ENCODE measurements around the gene PLAAT2.
"Not testable (repeated sequence)": the region's sequence is repeated elsewhere in the genome, so short reads cannot be mapped to it uniquely, and the experiment has no call there.

Gene PLAAT2

DNA sequence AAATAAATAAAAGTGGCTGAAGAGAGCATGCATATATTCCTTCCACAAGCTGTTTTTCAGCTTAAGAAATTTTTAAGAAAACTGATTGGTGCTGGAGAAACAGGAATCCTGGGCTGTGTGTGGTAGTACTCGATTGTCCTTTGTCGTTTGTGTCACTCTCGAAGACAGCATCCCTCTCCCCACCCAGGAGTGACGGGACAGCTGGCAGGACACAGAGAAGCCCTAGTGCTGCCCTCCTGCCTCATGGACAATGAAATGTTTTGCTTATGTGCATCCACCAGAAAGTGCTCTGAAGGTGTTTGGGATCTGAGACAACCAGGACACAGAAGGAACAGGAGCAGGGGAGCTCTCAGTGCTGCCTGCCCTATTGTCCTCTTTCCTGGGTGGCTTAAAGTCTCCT is 13.8 kb downstream of the PLAAT2 start:
- no peak for DNase-seq (ENCODE audit: low read depth in 2 of 2)

DNA sequence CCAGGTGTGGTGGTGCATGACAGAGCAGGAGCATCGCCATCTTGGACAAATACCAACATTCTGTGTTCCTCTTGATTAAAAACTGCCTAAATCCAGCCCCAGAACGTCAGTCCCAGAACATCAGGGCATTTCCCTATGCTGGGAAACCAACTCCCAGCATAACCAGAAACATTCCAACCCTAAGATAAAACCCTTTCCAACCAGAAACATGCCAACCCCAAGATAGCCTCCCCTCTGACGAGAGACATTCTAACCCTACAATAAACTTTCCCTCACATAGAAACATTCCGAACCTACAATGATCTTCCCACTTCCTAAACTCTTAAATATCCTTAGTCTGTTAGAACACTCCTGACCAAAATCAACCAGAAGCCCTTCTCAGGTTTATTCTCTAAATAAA is 15.0 kb downstream of the PLAAT2 start:
- DNase-seq (ENCODE audit: low read depth in 2 of 2), result no peak

DNA sequence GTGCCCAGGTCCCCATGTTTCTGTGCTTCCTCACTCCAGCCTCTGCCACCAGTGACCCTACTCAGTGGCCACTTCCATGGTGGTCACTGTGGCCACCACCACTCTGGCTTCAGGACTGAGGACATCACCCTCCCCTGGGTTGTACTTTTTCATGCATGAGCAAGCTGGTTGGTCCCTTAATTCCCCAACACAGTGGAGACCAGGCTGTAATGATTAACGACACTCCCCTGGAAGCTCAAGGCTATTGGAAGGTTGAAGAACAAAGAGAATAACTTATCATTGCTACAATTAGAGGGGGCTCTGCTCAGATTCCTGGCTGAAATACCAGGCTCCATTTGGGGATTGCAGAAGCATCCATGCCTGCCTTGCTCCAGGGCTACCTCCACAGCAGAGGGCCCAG is 16.1 kb downstream of the PLAAT2 start:
- no peak for DNase-seq (ENCODE audit: low read depth in 2 of 2)

DNA sequence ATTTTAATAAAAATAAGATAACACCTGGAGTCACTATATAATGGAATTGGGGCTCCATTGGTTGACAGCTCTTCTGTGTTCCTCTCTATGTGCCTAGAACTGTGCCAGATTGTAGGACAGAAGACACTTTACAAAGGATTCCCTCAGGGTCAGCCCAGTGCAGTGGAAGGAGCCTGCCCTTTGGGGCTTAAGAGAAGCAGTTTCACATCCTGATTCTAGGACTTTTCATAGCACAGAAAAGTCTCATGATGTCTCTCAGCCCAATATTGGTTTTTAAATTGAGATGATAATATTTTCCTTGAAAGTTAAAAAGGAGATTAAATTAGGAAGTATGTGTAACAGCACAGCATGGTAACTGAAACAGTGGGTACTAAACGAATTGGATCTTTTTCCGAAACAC is 19.5 kb downstream of the PLAAT2 start:
- no peak for DNase-seq (ENCODE audit: low read depth in 2 of 2)

DNA sequence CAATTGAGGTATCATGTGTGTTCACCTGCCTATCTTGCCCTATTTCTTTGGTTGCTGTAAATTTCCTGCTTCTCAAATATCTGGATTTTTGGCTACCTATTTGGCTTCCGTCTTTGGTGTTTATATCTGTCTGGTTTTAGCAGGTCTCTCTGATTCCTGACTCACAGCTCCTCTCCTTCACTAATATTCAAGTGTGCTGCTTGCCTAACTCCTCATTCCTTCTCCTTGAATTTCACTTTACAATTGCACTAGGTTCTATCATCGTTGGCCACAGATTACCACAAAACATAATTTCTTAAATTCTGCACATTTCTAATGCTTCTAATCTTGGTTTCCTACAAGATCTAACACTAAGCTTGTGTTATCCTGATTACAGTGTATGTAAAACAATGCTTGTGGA is 20.7 kb downstream of the PLAAT2 start:
- not testable (repeated sequence) for DNase-seq (ENCODE audit: low read depth in 2 of 2)

DNA sequence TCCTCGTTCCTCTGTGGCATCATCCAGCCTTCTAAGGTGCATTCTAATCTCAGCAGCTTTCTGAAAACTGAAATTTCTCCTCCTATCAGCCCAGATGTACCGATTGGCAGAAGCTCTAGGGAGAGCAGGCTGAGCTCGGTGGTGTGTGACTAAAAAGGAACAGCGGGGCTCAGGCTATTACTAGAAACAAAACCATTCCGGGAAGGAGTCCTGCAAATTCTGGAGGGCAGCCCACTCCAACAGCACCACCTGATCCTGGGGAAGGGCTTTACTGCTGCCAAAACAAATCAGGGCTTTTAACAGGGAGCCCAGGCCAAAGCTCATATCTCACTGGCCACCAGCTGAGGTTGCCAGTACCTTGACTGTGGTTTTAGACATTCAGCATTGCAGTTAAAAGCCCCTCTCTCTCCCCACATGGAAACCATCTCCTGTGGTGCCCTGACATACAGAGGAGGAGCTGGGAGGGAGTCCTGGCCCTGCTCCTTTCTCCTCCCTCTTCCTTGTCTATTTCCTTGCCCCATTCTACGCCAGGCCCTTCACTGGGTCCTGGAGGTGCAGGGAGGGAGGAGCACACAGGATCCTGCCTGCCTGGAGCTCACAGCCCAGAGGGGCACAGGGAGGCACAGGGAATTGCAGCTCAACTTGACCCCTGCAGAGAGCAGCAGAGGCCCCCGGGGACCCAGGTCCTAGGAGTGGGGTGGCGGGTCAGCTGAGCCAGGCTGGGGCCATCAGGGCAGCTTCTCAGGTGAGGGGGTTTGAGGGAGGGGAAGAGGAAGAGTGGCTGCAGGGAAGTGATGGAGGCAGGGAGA is 25.7 kb downstream of the PLAAT2 start:
- no peak for DNase-seq (ENCODE audit: low read depth in 2 of 2)

DNA sequence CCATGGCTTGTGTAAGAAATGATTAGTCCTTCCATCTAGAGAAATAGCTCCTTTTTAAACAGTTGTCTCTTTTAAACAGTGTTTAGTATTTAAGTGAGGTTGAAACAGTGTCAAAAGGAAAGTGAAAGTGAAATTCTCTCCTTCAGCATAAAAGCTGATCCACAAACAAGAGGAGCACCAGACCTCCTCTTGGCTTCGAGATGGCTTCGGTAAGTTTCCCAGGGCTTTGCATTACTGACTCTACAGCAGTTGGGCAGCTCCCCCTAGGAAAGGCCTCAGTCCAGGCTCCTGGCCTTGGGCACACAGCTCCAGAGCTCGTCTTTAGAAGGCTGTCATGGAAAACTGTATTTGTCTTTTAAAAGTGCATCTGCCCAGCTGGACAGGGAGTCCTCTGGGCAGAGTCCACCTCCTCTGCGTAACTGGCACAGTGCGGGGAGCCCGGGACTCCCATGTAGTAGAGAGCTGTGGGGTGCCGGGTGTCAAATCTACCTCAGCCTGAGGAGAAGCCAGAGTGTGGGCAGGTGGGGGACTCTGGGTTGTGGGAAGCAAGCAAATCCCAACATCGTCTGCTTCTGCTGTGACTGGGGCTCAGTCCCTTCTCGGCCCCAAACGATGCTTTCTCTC is 26.4 kb downstream of the PLAAT2 start, which contains the start of gene PLAAT4:
Gene PLAAT4, plus strand, starts transcription at position 140 of the 624 bp plus-strand sequence. Its CDS starts 61 bp downstream, at position 201.
- DNase-seq (ENCODE audit: low read depth in 2 of 2), result no peak

DNA sequence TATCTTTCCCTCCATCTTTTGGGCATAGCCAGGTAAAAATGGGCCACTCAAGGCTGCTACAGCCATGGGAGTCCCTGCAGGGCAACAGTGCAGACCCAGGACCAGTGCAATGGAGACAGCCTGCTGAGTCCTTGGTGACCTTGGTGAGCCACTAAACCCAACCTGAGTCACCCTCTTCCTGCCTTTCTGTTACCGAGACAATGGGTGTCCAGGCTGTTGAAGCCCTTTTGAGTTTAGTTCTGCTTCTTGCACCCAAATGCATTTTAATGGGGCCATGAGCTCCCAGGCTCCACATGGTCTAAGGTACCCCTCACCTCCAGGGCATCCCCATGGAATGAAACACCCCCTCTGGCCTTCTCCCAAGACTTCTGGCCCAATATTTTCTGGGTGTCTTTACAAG is 27.4 kb downstream of the PLAAT2 start:
- DNase-seq (ENCODE audit: low read depth in 2 of 2), result no peak

DNA sequence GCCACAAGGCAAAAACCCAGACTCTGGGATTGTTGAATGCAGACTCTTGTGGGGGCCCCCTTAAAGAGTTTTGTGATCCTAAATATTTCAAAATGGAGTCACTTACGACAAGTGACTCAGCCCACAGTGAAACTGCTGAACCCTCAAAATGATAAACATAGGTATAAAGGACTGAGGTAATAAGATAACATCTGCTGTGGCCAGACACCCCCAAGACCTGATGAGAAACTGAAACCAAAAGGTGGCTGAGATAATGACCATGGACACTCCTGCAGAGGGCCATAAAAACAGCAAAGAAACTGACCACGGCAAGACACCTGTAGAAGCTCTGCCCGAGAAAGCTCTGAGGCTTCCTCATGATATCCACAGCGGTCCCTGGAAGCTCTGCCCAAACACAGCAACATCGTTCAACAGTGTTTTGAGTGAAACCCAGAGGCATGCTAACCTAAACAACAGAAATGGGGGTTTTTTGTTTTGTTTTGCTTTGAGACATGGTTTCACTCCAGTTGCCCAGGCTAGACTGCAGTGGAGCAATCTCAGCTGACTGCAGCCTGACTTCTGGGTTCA is 28.2 kb downstream of the PLAAT2 start:
- no peak for DNase-seq (ENCODE audit: low read depth in 2 of 2)

DNA sequence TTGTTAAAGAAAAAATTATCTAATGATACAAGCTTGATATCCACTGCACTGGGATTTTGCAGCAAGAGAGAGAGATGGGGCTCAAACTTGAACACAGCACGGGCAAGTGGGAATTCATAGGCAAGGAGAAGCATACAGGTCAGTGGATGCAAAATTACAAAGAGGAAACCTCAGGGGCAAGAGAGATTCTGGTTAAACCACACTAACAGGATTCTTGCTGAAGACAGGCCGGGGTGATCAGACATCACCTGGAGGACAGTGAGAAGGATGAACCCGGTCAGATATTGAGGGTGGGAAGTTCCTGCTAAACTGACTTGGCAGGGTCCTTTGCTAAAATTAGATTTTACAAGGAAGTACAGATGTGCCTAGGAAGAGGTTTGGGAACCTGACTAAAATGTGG is 29.1 kb downstream of the PLAAT2 start:
- DNase-seq (ENCODE audit: low read depth in 2 of 2), result no peak

DNA sequence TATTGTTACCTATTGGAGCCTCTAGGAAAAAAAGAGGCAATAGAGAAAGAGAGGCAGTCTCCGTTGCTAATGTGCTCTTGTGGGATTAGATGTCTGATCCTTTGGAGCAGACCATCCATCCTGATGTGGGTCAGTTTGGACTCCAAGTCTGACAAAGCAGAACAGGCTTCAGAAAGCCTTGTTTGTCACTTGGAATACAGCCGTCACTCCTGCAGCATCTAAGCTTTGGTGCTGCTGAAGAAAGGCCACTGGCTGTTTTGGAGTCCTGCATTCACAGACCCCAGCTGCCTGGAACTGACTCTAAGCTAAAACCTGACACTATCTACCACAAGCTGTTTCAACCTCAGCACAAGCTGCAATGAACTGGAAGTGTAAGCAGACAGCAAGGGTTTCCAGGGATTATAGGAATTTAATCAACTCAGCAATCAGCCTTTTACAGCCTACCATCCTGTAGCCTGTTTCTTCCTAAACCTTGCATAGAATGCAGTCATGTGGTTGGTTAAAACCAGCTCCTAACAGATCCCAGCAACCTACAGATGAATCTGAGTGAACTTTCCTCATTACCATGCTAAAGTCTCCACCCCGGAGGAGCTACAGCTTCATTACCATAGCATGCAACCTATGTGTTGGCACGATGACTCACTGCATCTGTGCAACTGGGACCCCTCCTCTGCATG is 30.2 kb downstream of the PLAAT2 start:
- DNase-seq (ENCODE audit: low read depth in 2 of 2), result no peak

DNA sequence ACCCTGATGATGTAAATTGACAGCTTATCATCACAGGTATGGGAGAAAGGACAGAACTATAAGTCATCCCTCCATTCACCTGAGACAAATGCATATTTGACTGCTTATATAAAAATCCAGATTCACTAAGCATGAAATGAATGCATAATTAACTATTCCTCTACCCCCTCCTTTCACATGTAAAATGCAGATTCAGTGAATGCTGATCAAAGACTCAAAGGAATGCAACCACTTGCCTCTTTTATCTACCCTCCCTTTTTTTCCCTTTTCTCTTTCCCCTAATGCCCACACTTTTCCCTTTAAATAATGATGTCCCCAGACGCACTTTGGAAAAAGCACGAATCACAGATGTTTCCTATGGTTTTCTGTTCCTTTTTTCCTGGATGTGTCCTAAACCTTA is 31.1 kb downstream of the PLAAT2 start:
- DNase-seq (ENCODE audit: low read depth in 2 of 2), result no peak

DNA sequence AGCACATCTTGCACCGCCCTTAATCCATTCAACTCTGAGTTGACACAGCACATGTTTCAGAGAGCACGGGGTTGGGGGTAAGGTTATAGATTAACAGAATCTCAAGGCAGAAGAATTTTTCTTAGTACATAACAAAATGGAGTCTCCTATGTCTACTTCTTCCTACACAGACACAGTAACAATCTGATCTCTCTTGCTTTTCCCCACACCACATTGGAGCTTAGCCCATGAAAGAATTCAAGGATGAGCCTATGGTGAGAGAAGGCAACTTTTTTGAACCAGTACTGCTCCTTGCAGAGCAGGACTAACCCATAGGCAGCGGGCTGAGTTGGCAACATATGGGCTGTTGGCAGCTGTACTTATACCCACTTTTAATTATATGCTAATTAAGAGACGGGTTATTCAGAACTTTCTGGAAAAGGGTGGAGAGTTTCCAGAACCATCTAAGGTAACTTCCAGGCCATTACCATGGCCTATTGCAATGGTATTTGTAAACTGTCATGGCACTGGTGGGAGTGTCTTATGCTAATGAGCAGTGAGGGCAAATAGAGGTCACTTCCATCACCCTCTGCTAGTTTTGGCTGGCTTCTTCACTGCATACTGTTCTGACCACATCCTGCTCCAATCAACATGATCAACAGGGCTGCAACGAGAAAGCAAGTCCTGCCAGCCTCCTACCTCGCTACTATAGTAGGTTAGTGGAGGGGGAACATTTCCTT is 31.9 kb downstream of the PLAAT2 start:
- peak in 1 of 2 donors; percentile 29 for DNase-seq (ENCODE audit: low read depth in 2 of 2)

DNA sequence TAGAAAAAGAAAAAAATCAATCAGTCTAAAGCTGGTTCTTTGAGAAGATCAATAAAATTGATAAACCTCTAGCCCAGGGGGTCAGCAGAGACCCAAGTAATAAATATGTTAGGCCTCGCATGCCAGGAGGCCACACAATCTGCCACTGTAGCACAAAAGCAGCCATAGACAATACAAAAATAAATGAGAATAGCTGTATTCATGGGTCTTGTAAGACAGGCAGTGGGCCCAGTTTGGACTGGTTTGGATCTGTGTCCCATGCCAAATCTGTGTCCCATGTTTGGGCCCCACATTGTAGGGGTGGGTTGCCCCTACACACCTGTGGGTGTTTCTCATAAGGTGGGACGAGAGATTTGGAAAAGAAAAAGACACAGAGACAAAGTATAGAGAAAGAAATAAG is 33.2 kb downstream of the PLAAT2 start:
- no peak for DNase-seq (ENCODE audit: low read depth in 2 of 2)

DNA sequence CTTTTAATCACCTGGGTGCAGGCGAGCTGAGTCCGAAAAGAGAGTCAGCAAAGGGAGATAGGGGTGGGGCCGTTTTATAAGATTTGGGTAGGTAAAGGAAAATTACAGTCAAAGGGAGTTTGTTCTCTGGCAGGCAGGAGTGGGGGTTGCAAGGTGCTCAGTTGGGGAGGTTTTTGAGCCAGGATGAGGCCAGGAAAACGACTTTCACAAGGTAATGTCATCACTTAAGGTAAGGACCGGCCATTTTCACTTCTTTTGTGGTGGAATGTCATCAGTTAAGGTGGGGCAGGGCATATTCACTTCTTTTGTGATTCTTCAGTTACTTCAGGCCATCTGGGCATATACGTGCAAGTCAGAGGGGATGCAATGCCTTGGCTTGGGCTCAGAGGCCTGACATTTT is 33.8 kb downstream of the PLAAT2 start:
- DNase-seq (ENCODE audit: low read depth in 2 of 2), result not testable (repeated sequence)

DNA sequence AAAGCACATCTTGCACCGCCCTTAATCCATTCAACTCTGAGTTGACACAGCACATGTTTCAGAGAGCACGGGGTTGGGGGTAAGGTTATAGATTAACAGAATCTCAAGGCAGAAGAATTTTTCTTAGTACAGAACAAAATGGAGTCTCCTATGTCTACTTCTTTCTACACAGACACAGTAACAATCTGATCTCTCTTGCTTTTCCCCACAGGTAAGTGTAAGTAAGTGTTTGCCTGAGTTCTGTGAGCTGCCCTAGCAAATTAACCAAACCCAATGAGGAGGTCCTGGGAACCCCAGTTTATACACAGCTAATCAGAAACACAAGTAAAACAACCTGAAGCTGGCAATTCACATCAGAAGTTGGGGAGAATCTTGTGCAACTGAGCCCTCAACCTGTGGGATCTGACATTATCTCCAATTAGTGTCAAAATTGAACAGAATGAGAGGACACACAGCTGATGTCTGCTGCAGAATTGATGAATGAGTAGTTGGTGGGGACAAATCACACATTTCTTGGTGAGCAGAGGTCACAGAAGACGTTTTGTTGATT is 34.4 kb downstream of the PLAAT2 start:
- DNase-seq (ENCODE audit: low read depth in 2 of 2), result not testable (repeated sequence)

DNA sequence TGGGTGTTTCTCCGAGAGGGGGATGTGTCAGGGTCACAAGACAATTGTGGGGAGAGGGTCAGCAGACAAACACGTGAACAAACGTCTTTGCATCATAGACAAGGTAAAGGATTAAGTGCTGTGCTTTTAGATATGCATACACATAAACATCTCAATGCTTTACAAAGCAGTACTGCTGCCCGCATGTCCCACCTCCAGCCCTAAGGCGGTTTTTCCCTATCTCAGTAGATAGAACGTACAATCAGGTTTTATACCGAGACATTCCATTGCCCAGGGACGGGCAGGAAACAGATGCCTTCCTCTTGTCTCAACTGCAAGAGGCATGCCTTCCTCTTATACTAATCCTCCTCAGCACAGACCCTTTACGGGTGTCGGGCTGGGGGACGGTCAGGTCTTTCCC is 35.0 kb downstream of the PLAAT2 start:
- not testable (repeated sequence) for DNase-seq (ENCODE audit: low read depth in 2 of 2)

DNA sequence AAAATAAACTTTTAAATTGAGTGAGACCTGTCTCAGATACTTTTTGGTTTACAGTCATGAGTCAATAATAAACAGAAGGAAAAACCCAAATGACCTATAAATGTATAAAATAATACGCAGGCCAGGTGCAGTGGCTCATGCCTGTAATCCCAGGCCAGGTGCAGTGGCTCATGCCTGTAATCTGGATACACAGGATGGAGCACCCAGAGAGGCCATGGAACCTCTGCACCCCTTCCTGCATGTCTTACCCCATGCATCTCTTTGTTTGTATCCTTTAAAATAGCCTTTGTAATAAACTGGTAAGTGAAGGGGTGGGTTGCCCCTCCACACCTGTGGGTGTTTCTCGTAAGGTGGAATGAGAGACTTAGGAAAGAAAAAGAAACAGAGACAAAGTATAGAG is 35.5 kb downstream of the PLAAT2 start:
- no peak for DNase-seq (ENCODE audit: low read depth in 2 of 2)

DNA sequence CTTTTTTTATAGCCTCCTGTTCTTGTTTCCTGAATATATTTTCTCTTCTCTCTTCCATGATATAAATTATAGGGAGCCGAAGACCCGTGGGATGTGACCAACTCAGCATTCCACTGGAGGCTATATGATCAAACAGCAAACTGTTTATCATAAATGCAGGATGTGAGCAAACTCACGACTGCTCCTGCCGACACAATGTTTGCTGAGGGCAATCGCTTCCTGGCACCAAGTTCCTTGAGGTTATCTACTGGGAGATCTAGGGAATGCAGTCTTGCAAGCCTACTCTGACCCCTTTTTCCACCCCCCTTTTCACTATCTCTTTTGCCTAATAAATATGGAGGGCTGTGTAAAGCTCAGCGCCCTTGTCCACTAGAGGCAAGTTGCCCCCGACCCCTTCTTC is 40.0 kb downstream of the PLAAT2 start:
- no peak for DNase-seq (ENCODE audit: low read depth in 2 of 2)

DNA sequence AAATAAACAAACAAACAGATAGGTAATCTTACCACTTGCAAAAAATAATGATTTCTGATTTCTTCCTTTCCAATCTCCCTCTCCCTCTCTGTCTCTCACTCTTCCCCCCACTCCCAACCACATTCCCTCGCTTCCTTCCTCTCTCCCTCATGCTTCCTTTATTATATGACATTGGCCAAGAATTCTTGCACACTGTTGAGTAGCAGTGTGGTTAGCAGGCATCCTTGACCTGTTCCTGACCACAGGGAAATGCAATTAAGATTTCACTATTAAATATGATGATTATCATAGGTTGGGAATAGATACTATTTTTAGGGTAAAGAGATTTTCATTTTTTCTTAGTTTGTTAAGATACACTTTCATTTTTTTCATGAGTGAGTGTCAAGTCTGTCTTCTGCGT is 41.3 kb downstream of the PLAAT2 start:
- no peak for DNase-seq (ENCODE audit: low read depth in 2 of 2)

DNA sequence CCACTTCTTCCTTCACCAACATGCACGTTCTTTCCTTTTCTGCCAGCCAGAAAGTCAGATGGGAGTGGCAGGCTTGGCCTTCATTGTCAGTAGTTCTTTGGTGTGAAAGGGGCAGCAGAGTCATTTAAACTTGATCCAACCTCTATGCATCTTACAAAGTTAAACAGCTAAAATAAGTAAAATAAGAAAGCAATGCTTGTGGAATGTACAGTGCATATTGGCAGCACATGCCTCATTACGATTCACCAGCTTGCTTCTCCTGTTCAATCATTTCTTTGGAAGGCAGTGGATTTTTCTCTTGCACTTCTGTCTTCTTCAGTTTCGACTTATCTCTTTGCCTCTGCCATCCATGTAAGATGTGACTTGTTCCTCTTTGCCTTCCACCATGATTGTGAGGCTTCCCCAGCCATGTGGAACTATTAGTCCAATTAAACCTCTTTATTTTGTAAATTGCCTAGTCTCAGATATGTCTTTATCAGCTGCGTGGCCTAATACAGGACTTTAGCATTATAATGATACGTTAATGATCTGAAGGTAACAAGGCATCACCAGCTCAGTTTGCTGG is 42.5 kb downstream of the PLAAT2 start:
- DNase-seq (ENCODE audit: low read depth in 2 of 2), result no peak

All from stimulated activated CD4-positive, alpha-beta T cell treated with anti-CD3 and anti-CD28 coated beads, Interleukin-15, amount 100 ng/mL, for 48 hours (primary cell).